Hepatocyte (in vitro differentiated cells): ENCODE results near the gene TPCN2. TPM values are rescaled to one million over a fixed set of nuclear protein-coding genes. Genes with fewer than 3 reads are reported as not detected.

Source experiments
- DNase-seq: peaks from one replicate; pipeline ENCODE4 v3.0.0-alpha.2; 2016; ENCODE audit warnings: low spot score
- H2AFZ ChIP-seq: fragments of 200-600 bp; sonication (generic); 2 replicates; pipeline ENCODE4 v1.6.0; 2016; ENCODE audit warnings: antibody characterized with exemption, mild to moderate bottlenecking
- H3K27ac ChIP-seq: fragments of 200-600 bp; sonication (generic); 2 replicates; pipeline ENCODE4 v1.5.1; 2016; ENCODE audit warnings: mild to moderate bottlenecking
- H3K27me3 ChIP-seq: fragments of 200-600 bp; sonication (generic); 2 replicates; pipeline ENCODE4 v1.6.1; 2016
- H3K36me3 ChIP-seq: fragments of 200-600 bp; sonication (generic); replicated peaks from 2 replicates; pipeline ENCODE4 v1.5.1; 2016; ENCODE audit warnings: low read depth; ENCODE audit not compliant: insufficient read depth
- H3K4me1 ChIP-seq: fragments of 200-600 bp; sonication (generic); 2 replicates; pipeline ENCODE4 v1.5.1; 2016; ENCODE audit warnings: mild to moderate bottlenecking, moderate library complexity; ENCODE audit not compliant: insufficient read depth
- H3K4me2 ChIP-seq: fragments of 200-600 bp; sonication (generic); 2 replicates; pipeline ENCODE4 v1.6.0; 2016
- H3K4me3 ChIP-seq: fragments of 200-600 bp; sonication (generic); 2 replicates; pipeline ENCODE4 v1.5.1; 2016; ENCODE audit warnings: mild to moderate bottlenecking
- H3K79me2 ChIP-seq: fragments of 200-600 bp; sonication (generic); 2 replicates; pipeline ENCODE4 v1.6.0; 2017; ENCODE audit warnings: mild to moderate bottlenecking
- H3K9me2 ChIP-seq: fragments of 200-600 bp; sonication (generic); replicated peaks from 2 replicates; pipeline ENCODE4 v1.6.0; 2017; ENCODE audit warnings: mild to moderate bottlenecking; ENCODE audit not compliant: insufficient read depth
- H3K9me3 ChIP-seq: fragments of 200-600 bp; sonication (generic); 2 replicates; pipeline ENCODE4 v1.5.1; 2016; ENCODE audit warnings: low read depth, mild to moderate bottlenecking
- H4K20me1 ChIP-seq: fragments of 200-600 bp; sonication (generic); 2 replicates; pipeline ENCODE4 v1.6.0; 2016; ENCODE audit warnings: mild to moderate bottlenecking; ENCODE audit not compliant: insufficient read depth, poor library complexity, severe bottlenecking
- EZH2 ChIP-seq: fragments of 200-600 bp; sonication (generic); IDR thresholded peaks from 2 replicates; pipeline ENCODE4 v1.6.1; 2016; ENCODE audit warnings: antibody characterized with exemption, mild to moderate bottlenecking, borderline replicate concordance
- EZH2phosphoT487 ChIP-seq: fragments of 200-600 bp; sonication (generic); IDR thresholded peaks from one replicate; pipeline ENCODE4 v1.6.1; 2018; ENCODE audit warnings: antibody characterized with exemption, mild to moderate bottlenecking, low read depth, moderate library complexity; ENCODE audit not compliant: unreplicated experiment, severe bottlenecking
- WGBS: methylation state at CpG from one replicate; pipeline ENCODE4 v1.1.6; 2016; ENCODE audit warnings: low lambda C conversion rate; ENCODE audit errors: missing lambda C conversion rate; 5-methylcytosine and 5-hydroxymethylcytosine counted together
- polyA plus RNA-seq: library from polyadenylated mRNA; unstranded; fragments of >200 nt; fragmentation: Nextera tagmentation; extraction: Ambion mirVana; gene quantifications from 2 replicates; pipeline ENCODE4 v1.2.1, GENCODE V29; 2016
- total RNA-seq: library from RNA; depleted of rRNA; stranded (reverse); fragments of >200 nt; gene quantifications from 2 replicates; pipeline ENCODE4 v1.2.3, GENCODE V29; 2014
- TF ChIP-seq, protein P1 (sequence below): fragments of 200-600 bp; sonication (generic); IDR thresholded peaks from 2 replicates; pipeline ENCODE4 v1.5.1; 2016; ENCODE audit warnings: antibody characterized with exemption, mild to moderate bottlenecking; ENCODE audit not compliant: poor library complexity

The TPCN2 gene
- total and polyA plus RNA-seq, 2 experiments from 2014 or later = 16.6 to 21.3 TPM

DNA sequence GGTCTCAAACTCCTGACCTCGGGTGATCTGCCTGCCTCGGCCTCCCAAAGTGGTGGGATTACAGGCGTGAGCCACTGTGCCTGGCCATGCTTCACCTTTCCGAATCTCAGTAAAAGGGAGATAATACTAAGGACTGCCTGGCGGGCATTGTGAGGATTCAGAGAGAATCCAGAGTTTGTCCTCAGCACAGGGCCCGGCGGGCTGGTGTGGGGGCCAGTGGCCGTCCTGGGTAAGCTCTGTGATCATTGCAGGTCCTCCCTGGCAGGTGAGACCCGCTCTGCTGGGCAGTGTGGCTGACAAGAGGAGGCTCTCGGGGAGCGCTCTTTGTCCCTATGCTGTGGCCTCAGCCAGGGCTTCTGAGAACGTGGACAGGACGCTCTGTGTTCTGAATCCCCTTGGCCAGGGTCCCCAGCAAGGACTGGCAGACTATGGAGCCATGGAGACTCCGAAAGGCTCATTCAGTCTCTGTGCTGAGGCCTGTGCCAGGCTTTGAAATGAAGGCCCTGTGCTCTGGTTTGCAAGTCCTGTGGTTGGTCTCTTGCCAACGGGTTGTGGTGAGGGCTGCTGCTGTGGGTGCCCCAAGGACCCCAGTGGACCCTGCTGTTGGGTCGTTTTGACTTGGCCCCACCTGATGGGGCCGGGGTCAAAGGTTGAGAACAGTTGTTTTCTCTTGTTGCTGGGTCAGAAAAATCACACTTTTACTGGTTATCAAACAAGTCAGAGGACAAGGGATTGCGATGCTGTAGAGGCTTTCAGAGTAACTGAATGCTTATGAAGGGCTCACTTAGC is 2.1 kb downstream of the TPCN2 start:
- Histone ChIP-seq H3K4me2 (peak overlapping the region; percentile 98), H3K9me3 (no peaks in the 10 kb centered on the region), H3K9me2 (no peaks in the 10 kb centered on the region), H3K4me1 (peaks cover 25% of the 10 kb centered on the region), H3K27me3 (no peaks in the 10 kb centered on the region), H3K27ac (peak overlapping the region; percentile 13), H4K20me1 (peaks cover 4% of the 10 kb centered on the region), H2AFZ (no peak overlapping the region), H3K36me3 (no peaks in the 10 kb centered on the region), H3K4me3 (no peak overlapping the region), H3K79me2 (peaks cover 58% of the 10 kb centered on the region)
- no peak for DNase-seq
- 89% methylated on average over 18 of the region's 18 CpGs for WGBS
- no peak for TF ChIP-seq EZH2phosphoT487
- TF ChIP-seq, protein P1, sequence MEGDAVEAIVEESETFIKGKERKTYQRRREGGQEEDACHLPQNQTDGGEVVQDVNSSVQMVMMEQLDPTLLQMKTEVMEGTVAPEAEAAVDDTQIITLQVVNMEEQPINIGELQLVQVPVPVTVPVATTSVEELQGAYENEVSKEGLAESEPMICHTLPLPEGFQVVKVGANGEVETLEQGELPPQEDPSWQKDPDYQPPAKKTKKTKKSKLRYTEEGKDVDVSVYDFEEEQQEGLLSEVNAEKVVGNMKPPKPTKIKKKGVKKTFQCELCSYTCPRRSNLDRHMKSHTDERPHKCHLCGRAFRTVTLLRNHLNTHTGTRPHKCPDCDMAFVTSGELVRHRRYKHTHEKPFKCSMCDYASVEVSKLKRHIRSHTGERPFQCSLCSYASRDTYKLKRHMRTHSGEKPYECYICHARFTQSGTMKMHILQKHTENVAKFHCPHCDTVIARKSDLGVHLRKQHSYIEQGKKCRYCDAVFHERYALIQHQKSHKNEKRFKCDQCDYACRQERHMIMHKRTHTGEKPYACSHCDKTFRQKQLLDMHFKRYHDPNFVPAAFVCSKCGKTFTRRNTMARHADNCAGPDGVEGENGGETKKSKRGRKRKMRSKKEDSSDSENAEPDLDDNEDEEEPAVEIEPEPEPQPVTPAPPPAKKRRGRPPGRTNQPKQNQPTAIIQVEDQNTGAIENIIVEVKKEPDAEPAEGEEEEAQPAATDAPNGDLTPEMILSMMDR = no peak
- no peak for TF ChIP-seq EZH2

DNA sequence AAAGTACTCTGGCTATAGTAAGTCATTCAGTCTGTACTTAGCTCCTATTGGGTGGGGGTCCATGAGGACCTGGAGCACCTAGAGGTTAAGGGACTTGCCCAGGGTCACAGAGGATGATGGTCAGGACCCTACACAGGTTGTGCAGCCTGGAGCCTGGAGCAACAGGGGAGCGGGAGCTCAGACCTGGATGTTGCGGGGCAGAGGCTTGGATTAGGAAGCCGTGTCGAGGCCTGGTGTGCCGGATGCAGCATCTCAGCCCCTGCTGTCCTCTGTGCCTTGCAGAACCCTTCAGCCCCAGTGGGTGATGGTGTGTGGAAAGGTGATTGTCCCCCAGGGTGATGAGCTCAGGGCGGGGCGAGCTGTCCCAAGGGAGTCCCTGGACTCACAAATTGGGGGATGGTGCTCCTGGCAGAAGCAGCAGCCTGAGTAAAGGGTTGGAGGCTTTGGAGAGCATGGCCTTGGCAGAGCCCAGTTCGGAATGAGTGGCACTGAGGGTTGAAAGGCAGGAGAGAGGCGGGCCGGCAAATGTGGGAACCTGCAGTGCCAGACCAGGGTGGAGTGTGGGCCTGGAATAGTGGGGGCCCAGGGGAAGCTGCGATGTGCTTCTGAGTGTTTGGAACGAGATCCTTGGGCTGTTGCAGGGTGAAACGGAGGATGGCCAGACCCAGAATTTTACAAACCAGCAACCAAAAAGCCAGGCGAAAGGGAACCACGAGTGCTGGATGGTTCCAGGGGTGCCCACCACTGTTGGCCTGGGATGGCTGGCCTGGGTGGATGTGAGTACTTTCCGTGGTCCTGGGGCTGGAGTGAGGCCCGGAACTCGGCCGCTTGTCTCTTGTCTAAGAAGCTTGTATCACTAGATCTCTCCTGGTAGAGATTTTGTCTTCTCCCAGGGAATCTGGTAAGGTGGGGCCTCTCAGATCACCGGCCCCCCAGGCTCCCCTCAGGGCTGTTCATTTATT is 2.9 kb downstream of the TPCN2 start:
- H3K27ac ChIP-seq = peak overlapping the region; percentile 13
- WGBS = 91% methylated on average over 20 of the region's 20 CpGs
- peak overlapping the region; percentile 98 for H3K4me2 ChIP-seq

DNA sequence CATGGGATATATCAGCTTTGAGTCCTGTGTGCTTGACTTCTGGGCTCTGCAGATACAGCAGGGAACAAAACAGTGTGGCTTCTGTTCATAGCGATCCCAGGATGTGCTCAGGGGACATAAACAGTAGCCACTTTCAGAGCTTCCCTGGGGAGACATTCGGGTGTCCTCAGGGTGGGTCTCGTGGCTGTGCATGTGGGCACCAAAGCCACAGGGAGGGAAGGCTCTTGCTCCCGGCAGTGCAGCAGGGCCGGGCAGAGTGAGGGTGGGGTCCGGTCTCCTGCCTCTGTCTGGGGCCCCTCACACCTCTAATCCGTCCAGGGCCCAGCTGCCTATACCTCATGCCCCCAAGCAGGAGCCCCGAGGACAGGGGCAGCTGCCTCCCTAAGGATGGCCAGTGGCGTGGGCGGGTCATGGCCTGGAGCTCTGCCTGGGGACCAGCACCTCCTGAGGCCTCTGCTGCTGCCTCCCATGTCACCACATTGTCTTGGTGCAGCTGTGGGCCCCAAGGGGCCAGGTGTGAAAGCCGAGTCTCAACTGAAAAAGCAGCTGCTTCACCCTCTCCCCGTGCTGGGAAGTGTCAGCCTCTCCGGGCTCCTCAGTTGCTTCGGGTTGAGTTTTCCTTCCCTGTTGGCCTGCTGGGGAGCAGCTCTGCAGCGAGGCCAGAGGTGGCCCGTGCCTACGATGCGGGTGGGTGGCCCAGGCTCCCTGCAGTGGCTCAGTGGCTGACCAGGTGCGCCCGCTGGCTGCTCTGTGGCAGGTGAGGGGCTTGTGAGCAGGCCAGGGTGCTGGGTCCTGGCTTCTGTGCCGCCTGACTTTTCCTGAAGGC is 3.8 kb downstream of the TPCN2 start:
- Histone ChIP-seq H3K4me3 (no peak overlapping the region), H3K36me3 (no peaks in the 10 kb centered on the region), H3K4me2 (no peak overlapping the region), H3K27me3 (no peaks in the 10 kb centered on the region), H3K27ac (no peak overlapping the region), H3K4me1 (peaks cover 28% of the 10 kb centered on the region), H2AFZ (no peak overlapping the region), H3K79me2 (peaks cover 68% of the 10 kb centered on the region), H4K20me1 (peaks cover 4% of the 10 kb centered on the region), H3K9me2 (no peaks in the 10 kb centered on the region), H3K9me3 (no peaks in the 10 kb centered on the region)
- DNase-seq = no peak
- TF ChIP-seq, protein P1 = no peak
- TF ChIP-seq EZH2 = no peak
- TF ChIP-seq EZH2phosphoT487 = no peak
- WGBS = 85% methylated on average over 20 of the region's 21 CpGs

More for the DNA sequence above, 2.9 kb downstream of the TPCN2 start:
- Histone ChIP-seq H4K20me1 (peaks cover 4% of the 10 kb centered on the region), H3K36me3 (no peaks in the 10 kb centered on the region), H3K27me3 (no peaks in the 10 kb centered on the region), H3K4me1 (peaks cover 28% of the 10 kb centered on the region), H3K9me3 (no peaks in the 10 kb centered on the region), H2AFZ (no peak overlapping the region), H3K79me2 (peaks cover 66% of the 10 kb centered on the region), H3K9me2 (no peaks in the 10 kb centered on the region), H3K4me3 (no peak overlapping the region)
- TF ChIP-seq EZH2phosphoT487 = no peak
- no peak for DNase-seq
